Sciatic nerve (tissue), 2 donors: Measurements from ENCODE around the gene CPEB2. TPM values are rescaled to one million over a fixed set of nuclear protein-coding genes. Genes with fewer than 3 reads are reported as not detected.
"Not testable (repeated sequence)": the region's sequence is repeated elsewhere in the genome, so short reads cannot be mapped to it uniquely, and the experiment has no call there.

ENCODE experiments used
- ATAC-seq: fragments of 200-7000 bp; cut with Tn5 transposase; one replicate; pipeline ENCODE4 v1.9.1; 2020; ENCODE audit warnings: mild to moderate bottlenecking, moderate library complexity
- DNase-seq: peaks from one replicate; pipeline ENCODE4 v3.0.0-alpha.2; 2020; ENCODE audit warnings: low spot score
- intact Hi-C: fragments of 100-400 bp; cut with DNase I; formaldehyde crosslinking; loops from one replicate; pipeline ENCODE4 v1.14.2; 2022
- total RNA-seq: library from RNA; stranded (reverse); fragmentation: NEBNext Ultra II Directional; extraction: Animal tissue kit (Norgen Biotek cat#: 25700); gene quantifications from one replicate; pipeline ENCODE4 v1.2.1, GENCODE V29; 2021
- donor health status: DM: no; HTN: no; CAD: no.
- donor health status: DM: no; HTN: no; CAD: no.

Gene CPEB2
- total RNA-seq, 1 donor from 2014 or later, result 44.1 TPM

DNA sequence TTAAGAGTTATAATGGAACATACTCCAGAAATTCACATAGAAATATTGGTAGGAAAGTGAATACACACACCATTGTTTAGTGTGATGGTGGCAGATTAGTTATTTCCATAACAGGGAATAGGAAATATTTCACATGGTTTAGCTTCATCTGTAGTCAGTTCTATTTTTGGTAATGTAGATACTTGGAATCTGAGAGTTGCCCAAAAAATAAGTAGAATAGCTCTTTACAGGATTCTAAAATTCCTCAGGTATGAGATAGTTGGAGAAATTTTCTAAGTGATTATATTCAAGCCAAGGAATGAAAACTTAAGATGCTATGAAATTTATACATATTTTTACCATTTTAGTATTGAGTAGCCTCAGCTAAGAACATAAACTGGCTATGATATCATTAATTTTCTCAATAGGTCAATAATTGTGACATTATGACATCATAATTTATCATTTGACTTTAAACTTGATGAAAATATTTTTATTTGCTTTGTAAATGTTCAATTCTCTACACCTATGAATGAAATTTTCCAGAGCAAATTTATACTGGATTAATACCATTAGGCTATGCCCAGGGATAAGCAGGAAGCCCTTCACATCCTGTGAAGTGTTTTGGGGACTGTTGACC, 35.8 kb downstream of the CPEB2 start:
- no peak for DNase-seq
- no peak for ATAC-seq
- intact Hi-C loops, result no loop called here

DNA sequence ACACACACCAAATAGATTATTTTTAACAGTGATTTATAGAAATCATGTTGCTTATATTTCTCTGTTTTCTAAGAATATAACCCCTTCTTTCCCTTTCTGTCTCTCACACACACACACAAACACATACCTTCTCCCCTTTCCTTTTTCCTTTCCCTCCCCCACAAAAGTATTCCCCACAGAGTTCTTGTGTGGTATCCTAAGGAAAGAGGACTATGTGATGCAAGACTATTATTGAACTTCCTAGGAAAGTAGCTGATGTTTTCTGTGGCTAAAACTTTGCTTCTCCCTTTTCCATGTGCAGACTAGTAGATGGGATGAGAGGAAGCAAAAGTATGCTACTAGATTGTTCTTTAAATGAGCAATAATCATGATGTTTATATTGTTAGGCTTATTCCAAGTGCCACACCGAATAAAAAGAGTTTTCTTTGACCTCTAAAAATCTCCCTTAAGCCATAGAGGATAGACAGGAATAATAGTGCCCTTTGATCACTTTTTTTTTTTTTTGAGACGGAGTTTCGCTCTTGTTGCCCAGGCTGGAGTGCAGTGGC, 38.7 kb downstream of the CPEB2 start:
- ATAC-seq (no peak), DNase-seq (no peak)
- intact Hi-C loops, result no loop called here

DNA sequence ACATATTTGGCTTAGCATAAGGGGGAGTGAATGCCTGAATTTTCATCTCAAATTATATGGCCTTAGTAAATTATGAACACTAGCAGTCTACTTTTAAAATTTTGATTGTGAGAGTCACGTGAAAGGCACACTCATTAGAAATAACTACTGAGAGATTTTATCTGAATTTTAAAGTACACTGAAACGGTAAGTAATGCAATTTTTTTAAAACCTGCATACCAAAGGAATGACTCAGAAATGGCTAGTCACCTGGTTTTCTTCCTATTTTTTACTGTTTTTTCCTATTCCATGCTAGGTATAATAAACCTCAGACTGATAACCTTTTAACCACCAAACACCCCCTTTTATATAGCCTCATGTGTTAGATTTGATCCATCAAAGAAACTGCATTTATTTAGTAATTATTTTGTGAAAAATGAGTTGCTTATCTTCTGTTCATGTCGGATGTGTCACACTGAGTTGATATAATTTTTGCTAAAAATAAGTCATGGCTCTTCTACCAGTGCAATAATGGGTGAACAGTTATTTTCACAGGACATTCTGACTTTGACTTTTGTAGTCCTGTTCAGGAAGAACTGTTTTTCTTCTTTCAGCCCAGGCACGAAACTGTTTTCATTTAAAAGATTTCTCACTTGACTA, 40.4 kb downstream of the CPEB2 start:
- no peak for ATAC-seq
- intact Hi-C loops, result no loop called here
- DNase-seq, result no peak

DNA sequence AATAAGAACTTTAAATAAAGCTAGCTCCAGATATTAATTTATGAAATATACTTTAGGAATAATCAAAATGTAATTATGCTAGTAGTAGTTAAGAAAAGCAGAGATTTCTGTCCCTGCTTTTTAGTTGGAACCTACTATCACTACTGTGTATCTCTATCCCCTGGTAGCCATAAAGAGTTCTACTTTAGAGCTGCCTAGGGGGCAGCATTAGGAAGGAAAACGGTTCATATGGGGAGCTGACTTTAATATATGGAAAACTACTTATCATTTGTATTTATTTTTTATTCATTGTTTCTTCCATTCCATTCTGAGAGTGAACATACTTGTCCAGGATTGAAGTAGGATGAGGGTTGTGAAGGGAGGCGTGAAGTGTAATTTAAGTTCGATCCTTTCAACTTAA, 40.9 kb downstream of the CPEB2 start:
- ATAC-seq, result no peak
- intact Hi-C loops, result no loop called here
- no peak for DNase-seq

DNA sequence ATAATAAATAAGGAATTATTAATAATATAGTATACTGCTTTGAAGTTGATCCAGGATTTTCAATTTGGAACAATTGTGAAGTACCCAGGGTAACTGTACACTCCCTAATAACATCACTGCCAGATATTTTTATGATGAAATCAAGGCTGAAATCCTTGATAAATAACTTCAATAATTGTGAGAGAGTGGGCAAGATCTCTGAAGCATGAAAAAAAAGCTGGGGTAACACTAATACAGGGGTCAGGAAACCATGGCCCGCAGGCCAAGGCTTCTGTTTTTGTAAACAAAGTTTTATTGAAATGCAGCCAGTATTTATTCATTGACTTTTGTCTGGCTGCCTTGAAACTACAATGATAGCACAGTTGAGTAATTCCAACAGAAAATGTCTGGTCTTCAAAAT, 41.6 kb downstream of the CPEB2 start:
- intact Hi-C loops, result no loop called here
- peak; percentile 55 for ATAC-seq

DNA sequence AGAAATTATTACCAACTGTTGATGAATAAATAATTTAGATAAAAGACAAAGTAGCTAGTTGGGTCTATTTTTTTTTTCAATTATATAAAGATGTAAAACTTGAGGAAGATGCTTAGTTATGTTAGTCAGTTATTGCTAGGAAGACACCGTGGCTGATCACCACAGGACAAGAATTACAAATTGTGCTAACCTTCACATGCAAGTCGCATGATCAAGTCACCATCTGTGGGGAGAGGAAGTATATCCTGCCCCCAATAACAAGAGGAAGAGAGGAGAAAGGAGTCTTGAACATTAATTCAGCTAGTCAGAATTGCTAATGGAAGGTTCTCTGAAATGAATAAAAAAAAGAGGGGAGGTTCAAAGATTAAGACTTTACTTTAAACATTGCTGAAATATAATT, 52.3 kb downstream of the CPEB2 start:
- intact Hi-C loops, result no loop called here
- no peak for ATAC-seq
- no peak for DNase-seq

More for the DNA sequence above, 41.6 kb downstream of the CPEB2 start:
- DNase-seq, result no peak

DNA sequence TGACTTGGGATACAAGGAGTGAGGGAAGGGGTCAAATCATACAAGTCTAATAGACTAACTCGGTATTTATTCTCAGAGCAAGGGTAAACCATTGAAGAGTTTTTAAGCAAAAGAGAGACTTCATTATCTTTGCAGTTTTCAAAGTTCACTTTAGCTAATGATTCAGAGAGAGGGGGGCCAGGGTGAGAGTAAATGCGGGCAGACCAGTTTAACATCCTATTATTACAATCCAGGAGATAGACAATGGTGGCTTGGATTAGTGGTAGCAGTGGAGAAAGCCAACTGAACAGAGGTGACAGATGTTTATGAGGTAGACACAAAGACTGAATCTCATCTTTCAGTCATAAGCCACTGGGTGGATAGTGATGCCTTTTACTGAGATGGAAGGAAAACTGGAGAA, 57.9 kb downstream of the CPEB2 start:
- intact Hi-C loops, result no loop called here
- no peak for ATAC-seq
- no peak for DNase-seq

DNA sequence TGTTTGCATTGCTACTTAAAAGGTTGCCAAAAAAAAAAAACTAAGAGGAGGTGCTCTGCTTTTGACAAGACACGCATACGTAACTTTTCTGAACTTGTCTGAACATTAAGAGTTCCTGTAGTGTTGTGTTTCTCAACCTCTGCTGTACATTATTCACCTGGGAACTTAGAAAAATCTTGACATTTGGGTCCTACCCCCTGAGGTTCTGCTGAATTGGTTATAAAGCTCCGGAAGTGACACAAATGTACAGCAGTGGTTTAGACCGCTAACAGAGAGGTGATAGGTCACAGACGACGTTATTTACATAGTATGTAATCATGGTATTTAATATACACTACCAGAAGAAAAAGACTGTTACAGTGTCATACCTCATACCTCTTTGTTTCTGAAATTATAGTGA, 61.1 kb downstream of the CPEB2 start:
- ATAC-seq (no peak), DNase-seq (no peak)
- intact Hi-C loops, result no loop called here

DNA sequence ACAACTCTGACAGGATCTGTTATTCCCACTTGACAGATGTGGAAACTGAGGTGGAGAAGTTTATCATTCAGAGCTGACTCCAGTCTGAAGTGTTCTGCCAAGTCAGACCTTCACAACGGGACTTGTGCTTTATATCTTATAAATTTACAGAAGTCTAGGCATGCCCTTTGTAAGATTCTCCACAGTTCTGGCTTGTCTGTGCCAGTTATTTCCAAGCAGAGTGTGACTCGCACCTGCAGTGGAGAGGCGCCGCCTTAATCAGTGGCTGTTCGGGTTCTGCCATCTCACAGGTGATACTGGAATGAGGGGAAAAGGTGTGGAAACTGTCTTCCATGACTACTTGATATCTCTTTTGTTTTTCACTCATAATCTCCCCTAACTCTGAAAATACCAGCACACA, 63.2 kb downstream of the CPEB2 start:
- no peak for DNase-seq
- intact Hi-C loops, result no loop called here
- ATAC-seq, result no peak

DNA sequence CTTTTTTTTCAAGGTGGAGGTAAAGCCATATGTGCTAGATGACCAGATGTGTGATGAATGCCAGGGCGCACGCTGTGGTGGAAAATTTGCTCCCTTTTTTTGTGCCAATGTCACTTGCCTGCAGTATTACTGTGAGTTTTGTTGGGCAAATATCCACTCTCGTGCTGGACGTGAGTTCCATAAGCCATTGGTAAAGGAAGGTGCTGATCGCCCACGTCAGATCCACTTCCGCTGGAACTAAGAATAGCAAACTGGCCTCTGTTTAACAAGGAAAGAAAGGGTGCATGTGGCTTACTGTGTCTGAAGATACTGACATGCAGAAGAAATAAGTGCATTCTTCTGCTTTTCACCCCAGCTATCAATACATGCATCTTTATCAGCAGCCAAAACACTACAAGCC, 63.9 kb downstream of the CPEB2 start:
- intact Hi-C loops, result no loop called here
- DNase-seq, result no peak
- ATAC-seq, result no peak

DNA sequence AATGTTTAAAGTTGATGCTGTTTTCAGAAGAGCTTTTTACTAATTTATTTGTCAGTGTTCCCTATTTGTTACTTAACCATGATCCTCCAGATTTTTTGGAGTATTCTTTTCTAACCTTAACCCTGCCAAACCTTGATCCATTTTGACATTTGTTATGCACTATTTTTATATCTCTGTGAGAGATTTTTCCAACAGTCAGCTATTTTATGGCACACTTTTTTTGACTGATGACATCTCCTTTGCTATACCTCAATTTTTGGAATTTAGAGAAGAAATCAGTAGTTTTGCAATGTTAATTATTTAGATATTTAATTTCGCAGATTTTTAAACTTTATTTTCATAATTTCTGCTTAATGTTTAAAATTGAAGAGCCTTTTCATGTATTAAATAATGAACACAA, 66.0 kb downstream of the CPEB2 start:
- intact Hi-C loops, result no loop called here
- ATAC-seq (no peak), DNase-seq (no peak)

DNA sequence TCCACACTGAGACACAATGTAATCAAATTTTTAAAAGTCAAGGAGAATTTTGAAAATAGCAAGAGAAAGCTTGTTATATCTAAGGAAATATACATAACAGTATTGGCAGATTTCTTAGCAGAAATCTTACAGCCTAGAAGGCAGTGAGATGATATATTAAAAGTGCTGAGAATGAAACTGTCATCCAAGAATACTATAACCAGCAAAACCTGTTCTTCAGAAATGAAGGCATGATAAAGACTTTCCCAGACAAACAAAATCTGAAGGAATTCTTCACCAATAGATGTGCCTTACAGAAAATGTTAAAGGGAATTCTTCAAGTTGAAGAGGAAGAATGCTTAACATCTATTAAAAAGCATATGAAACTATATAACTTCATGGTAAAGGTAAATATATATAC, 73.6 kb downstream of the CPEB2 start:
- no peak for DNase-seq
- ATAC-seq, result no peak
- intact Hi-C loops, result no loop called here

DNA sequence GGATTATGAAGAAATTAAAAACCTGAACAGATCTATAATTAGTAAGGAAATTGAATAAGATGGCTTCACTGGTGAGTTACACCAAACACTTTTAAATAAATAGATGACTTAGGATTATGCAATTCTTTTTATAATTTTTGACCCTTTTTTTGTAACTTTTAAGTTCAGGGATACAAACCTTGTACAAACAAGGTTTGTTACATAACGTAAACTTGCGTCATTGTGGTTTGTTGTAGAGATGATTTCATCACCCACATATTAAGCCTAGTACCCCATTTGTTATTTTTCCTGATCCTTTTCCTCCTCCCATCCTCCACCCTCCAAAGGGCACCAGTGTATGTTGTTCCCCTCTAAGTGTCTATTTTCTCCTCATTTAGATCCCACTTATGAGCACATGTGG, 75.7 kb downstream of the CPEB2 start:
- intact Hi-C loops, result no loop called here
- no peak for DNase-seq
- peak; percentile 64 for ATAC-seq

DNA sequence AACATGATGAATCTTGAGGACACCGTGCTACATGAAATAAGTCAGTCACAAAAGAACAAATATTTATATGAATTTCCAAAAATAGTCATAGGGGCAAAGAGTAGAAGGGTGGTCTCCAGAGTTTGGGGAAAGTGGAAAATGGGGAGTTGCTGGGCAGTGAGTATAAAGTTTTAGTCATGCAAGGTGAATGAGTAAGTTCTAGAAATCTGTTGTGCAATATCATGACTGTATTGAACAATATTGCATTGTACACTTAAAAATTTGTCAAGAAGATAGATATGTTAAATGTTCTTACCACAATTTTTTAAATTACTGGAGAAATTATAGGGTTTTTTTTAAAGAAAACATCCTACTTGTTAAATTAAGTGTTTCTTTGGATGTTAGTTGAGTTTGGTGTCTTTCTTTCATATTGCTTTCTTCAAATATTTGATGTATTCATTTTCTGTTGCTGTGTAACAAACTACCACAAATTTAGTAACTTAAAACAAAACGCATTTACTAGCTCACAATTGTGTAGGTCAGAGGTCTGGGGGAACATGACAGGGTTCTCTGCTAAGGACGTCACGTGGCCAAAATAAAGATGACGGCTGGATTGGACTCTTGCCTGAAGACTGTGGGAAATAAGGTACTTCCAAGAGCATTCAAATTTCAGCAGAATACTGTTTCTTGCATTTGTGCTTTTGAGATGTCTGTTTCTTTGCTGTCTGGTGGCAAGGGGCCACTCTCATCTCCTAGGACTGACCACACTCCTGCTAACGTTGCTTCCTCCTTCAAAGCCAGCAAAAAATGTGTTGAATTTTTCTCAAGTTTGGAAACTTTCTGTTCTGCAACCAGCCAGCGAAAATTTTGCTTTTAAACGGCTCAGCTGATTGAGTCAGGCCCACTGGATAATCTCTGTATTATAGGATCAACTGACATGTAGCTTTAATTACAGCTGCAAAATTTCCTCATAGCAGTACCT, 76.7 kb downstream of the CPEB2 start:
- no peak for DNase-seq
- ATAC-seq, result no peak
- intact Hi-C loops, result no loop called here

DNA sequence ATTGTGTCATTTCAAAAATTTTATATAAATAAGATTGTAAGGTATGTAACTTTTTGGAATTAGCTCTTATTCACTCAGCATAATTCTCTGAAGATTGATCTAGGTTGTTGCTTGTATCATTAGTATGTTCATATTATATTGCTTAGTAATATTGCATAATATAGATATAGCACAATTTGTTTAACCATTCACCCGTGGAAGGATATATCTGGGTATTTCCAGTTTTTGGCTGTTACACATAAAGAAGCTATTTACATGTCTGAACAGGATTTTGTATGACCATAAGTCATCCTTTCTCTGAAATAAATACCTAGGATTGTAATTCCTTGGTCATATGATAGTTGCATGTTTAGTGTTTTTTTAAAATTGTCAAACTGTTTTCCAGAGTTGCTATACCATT, 82.5 kb downstream of the CPEB2 start:
- intact Hi-C loops, result no loop called here
- ATAC-seq, result no peak
- no peak for DNase-seq

DNA sequence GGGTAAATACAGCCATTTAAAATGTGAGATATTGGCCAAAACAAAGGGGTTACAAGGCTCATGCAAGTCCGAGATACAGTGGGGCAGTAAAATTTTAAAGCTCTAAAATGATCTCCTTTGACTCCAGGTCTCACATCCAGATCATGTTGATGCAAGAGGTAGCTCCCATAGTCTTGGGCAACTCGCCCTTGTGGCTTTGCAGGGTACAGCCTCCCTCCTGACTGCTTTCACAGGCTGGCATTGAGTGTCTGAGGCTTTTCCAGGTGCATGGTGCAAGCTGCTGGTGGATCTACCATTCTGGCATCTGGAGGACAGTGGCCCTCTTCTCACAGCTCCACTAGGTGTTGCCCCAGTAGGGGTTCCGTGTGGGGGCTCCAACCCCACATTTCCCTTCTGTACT, 83.5 kb downstream of the CPEB2 start:
- intact Hi-C loops, ATAC-seq, DNase-seq: not testable (repeated sequence)

DNA sequence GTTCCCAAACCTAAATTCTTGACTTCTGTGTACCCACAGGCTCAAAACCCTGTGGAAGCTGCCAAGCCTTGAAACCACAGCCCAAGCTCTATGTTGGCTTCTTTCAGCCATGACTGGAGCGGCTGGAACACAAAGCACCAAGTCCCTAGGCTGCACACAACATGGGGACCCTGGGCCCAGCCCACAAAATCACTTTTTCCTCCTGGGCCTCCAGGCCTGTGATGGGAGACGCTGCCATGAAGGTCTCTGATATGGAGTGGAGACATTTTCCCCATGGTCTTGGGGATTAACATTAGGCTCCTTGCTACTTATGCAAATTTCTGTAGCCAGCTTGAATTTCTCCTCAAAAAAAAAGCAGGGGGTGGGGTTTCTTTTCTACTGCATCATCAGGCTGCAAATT, 84.0 kb downstream of the CPEB2 start:
- DNase-seq, intact Hi-C loops, ATAC-seq: not testable (repeated sequence)

DNA sequence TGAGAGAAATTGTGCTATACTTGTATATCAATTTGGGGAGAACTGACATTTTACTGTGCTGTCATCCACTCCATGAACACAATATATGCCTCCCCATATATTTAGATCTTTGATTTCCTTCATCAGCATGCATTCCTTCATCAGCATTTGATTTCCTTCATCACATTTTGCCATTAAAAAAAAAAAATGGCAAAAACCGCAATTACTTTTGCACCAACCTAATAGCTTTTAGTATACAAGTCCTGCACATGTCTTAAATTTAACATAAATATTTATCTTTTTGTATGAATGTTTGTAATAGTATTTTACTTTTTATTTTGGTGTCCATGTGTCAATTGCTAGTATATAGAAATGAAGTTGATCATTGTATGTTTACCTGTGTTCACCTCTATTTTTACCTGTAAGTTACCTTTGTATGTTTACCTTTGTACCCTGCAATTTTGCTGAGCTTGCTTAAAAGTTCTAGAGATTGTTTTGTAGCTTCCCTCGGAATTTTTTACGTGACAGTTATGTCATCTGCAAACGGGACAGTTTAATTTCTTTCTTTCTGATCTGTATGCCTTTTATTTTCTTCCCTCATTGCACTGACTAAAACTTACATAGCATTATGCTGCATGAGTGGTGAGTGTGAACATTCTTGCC, 86.2 kb downstream of the CPEB2 start:
- DNase-seq (no peak), ATAC-seq (no peak)
- intact Hi-C loops, result no loop called here

DNA sequence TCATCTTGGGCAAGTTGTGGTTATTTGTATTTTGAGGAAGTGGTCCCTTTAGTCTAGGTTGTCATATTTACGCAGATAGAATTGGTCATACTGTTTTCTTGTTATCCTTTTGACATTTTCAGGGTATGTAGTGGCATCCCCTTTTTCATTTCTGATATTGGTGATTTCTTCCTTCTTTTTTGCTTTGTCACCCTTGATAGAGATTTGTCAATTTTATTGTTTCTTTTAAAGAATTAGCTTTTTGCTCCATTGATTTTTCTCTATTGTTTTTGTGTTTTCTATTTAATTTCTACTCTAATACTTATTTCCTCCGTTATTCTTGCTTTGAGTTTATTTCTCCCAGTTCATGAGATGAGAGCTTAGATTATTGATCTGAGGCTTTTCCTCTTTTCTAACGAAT, 87.7 kb downstream of the CPEB2 start:
- intact Hi-C loops, result no loop called here
- DNase-seq (no peak), ATAC-seq (no peak)
